Mesenteric fat pad (tissue), 1 donor: ENCODE results near the gene MYOZ3. TPM values are rescaled to one million over a fixed set of nuclear protein-coding genes. Genes with fewer than 3 reads are reported as not detected.
A peak's percentile ranks its signal among the peaks of the same experiment; 100 is the strongest.

Experiments used
- DNase-seq: peaks from one replicate; pipeline ENCODE4 v3.0.0-alpha.2; 2020; ENCODE audit warnings: low spot score
- total RNA-seq: library from RNA; stranded (reverse); fragmentation: NEBNext Ultra II Directional; extraction: Animal tissue kit (Norgen Biotek cat#: 25700); gene quantifications from one replicate; pipeline ENCODE4 v1.2.1, GENCODE V29; 2021
- donor health status: DM: yes; HTN: yes; CAD: no.

MYOZ3 gene
- total RNA-seq, 1 donor from 2014 or later: 0.42 TPM

DNA sequence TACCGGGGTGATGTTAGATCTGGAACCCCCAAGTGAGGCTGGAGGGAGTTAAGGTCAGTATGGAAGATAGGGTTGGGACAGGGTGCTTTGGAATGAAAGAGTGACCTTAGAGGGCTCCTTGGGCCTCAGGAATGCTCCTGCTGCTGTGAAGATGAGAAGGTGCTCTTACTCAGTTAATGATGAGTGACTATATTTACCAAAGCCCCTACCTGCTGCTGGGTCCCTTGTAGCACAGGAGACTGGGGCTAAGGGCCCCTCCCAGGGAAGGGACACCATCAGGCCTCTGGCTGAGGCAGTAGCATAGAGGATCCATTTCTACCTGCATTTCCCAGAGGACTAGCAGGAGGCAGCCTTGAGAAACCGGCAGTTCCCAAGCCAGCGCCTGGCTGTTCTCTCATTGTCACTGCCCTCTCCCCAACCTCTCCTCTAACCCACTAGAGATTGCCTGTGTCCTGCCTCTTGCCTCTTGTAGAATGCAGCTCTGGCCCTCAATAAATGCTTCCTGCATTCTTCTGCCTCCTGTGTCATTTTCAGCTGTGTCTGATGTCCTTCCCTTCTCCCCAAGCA is 2.3 kb upstream of the MYOZ3 start:
- peak; percentile 69 for DNase-seq

- DNase-seq: peak; percentile 72
Observed at GRCh38 chr5:150659360-150660107, 1.5 kb upstream of the MYOZ3 start.

DNA sequence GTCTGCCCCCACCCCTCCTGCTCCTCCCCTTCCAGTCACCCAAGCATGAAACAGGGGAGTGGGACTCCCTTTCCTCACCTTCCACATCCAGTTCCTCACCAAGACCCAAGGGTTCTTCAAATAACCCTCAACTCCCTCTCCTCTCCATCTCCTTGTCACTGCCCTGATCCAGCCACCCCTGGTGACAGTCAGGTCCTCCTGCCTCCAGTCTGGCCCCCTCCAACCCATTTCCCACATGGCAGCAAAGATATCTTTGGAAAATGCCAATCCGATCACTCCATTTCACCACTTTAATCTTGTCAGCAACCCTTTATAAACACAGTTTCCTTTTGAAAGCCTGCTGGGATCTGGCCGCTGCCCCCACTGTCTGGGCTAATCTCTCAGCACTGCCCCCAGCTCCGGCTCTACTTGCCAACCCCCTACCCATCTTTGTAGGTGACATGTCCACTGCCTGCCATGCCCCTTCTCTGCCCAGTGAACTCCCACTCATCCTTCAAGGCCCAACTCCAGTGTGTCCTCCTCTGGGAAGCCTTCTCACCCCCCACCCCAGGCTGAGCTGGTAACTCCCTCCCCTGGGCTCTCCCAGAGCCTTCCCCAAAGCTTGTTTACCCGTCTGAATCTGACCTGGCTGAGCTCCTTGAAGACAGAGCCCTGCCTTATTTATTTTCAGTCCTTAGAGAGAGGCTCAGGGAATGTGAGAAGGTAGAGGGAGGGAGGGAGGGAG is 781 bp upstream of the MYOZ3 start:
- DNase-seq: peak; percentile 45

- DNase-seq: peak; percentile 51
Observed at GRCh38 chr5:150661821-150662596, 958 bp downstream of the MYOZ3 start.

DNA sequence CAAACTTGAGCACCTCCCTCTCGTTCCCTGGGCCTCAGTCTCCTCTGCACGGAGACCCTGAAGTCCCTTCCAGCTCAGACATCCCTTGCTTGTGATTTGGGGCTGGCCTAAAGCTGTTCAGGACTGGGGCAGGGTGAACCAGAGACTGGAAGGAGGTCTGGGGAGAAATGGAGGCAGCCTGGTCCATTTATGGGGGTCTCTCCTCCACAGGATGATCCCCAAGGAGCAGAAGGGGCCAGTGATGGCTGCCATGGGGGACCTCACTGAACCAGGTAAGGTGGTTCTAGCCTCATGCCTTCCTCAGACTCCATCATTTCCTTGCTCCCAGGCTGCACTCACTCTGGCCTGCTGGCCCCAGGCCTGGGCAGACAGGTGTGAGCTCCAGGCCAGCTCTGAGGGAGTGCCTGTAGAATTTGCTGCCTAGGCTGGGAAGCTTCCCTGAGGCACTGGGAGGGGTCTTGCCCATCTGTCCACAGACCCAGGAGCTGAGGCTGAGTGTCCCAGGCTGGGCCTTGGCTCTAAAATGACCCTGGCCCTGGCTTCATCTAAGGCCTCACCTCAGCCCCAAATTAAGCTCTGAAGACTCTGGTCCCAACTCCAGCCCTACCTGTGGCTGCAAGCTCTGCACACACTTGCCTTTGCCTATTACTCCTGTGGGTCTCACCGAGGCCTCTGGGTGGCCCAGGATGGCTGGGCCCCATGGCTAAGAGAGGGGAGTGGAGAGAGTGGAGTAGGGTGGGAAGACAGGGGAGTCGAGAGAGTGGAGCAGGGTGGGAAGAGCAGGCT is 1.9 kb downstream of the MYOZ3 start:
- peak; percentile 69 for DNase-seq

DNA sequence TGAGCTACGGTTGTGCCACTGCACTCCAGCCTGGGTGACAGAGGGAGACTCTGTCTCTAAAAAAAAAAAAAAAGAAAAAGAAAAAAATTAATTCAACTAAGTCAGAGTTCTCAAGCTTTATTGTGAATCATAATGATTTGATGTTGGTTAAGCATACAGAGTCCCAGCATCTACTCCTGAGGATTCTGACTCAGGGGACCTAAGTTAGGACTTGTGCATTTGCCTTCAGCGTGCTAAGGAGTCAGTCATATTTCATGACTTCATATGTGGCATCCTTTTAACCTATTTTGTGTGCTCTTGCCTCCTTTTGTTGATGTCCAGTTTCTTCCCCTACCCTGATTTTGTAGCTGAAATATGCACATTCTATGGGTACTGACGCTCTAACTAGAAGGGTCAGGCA is 2.9 kb downstream of the MYOZ3 start:
- DNase-seq: no peak

DNA sequence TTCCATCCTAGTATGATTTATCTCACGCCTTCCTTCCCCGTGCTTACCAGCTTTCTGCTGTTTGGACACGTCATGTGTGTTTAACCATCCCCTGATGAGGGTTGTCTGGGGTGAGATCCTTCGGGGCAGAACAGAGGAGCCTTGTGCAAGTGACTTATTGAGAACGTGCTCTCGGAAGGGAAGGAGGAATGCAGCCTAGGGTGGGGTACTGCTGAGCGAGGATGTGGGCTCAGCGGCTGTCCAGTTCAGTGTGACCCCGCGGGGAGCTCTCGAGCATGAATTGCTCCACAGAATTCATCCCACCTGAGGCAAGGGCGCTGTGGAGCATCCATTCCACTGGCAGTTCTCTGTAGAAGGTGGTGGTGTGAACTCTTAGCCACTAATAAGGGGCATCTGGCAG is 4.0 kb downstream of the MYOZ3 start:
- DNase-seq: peak; percentile 39

DNA sequence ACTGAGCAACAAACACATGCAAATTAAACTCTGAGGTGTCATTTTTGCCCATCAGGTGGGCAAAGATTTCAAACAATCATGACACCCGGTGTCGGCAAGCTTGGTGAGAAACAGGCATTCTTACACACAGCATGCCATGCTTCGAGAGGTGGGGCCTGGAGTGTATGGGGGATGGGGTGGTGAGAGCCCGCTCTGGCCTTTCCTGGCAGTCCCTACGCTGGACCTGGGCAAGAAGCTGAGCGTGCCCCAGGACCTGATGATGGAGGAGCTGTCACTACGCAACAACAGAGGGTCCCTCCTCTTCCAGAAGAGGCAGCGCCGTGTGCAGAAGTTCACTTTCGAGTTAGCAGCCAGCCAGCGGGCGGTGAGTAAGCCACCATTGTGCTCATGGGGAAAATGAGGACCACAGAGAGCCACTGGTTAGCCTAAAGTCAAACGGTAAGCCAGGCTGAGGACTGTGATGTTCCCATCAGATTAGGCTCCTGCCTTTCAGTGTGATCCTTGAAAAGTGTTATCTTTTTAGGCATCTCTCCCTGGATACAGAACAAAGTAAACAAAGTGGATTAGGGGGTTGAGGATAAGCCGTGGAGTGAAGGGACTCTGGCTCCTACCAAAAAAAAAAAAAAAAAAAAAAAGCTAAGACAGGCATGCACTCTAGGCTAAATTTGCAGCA is 9.4 kb downstream of the MYOZ3 start:
- no peak for DNase-seq

DNA sequence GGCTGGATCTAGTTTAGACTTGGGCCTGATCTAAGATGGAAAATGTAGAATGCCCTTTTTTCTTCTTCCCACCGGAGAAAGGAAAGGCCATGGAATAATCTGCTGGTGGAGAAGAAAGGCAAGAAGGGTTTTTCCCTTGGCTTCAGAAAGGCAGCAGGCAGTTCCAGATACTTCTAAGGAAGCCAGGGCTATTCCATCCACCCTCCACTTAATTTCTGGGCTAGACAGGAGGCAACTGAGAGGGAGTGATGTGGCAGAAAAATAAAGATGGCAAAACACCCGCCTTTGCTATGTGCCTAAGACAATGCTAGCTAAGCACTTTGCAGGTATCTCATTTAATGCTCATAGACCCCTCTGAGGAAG is 9.9 kb downstream of the MYOZ3 start:
- no peak for DNase-seq

DNA sequence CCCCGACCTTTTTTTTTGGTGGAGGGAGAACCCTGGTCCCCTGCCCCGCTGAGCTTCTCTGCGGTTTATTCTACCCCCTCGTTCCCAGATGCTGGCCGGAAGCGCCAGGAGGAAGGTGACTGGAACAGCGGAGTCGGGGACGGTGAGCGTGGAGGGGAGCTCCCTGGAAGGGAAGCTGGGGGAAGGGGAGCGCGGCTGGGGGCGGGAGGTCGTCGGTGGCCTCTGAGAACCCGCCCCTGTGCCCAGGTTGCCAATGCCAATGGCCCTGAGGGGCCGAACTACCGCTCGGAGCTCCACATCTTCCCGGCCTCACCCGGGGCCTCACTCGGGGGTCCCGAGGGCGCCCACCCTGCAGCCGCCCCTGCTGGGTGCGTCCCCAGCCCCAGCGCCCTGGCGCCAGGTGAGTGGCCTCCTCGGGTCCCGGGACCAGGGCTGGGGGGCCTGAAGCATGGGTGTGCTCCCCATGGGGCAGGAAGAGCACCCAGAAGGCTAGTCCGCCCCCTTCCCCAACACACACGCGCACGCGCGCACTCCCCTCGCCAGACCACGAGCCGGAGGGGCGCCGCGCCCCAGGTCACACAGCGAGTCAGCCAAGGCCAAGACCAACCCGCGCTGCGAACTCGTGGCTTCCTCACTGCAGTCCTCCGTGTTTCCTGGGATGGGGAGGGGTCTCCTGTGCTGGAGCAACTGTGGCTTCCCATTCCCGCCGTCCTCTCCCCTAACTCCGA is 10.6 kb downstream of the MYOZ3 start:
- DNase-seq: no peak

GRCh38 chr5:150672237-150672883 is 11.3 kb downstream of the MYOZ3 start:
- no peak for DNase-seq

GRCh38 chr5:150672884-150673275 is 11.8 kb downstream of the MYOZ3 start:
- DNase-seq: no peak

DNA sequence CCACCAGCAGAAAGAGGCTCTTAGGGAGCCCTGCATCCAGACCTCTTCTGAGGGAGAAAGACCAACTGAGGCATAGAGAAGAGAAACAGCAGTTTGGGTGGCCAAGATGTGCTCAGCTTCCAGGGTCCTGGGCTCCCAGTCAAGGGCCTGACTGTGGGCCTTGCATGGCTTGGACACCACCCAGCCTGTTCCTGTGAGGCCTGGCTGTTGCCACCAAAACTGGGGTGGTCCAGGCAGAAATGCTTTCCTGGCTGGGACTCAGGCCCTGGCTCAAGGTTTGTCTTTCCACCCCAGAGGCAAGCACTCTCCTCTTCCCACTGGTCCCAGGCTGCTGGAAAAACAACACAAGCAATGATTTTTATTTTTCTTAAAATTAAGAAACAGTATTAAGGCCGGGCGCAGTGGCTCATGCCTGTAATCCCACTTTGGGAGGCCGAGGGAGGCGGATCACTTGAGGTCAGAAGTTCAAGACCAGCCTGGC is 13.3 kb downstream of the MYOZ3 start:
- no peak for DNase-seq

GRCh38 chr5:150675069-150675468 is 14.0 kb downstream of the MYOZ3 start:
- DNase-seq: no peak

- no peak for DNase-seq
Observed at GRCh38 chr5:150676578-150676977, 15.5 kb downstream of the MYOZ3 start.

- no peak for DNase-seq
Observed at GRCh38 chr5:150689120-150689519, 28.1 kb downstream of the MYOZ3 start.

- DNase-seq: no peak
Observed at GRCh38 chr5:150690760-150691159, 29.7 kb downstream of the MYOZ3 start.

DNA sequence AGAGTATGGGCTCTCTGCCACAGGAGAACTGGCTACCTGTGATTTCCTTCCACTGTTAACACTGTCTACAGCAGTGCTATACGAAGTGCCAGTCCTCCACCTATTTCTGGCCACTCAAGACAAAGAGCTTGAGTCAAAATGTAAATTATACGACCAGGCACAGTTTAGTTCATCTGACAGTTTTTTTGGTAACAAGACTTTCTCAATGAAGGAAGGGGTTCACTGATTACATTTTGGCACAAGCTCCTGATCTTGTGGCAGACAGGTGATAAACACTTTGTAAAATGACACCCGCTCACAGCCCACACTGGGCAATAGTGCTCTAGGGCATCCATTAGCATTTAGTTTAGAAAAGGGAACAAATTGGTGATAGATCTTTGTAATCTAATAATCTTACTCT is 31.2 kb downstream of the MYOZ3 start:
- DNase-seq: no peak

- no peak for DNase-seq
Observed at GRCh38 chr5:150694612-150695011, 33.6 kb downstream of the MYOZ3 start.
